ENCODE data around the gene MCOLN3.
A peak's percentile ranks its signal among the peaks of the same experiment; 100 is the strongest.

MCOLN3 gene

DNA sequence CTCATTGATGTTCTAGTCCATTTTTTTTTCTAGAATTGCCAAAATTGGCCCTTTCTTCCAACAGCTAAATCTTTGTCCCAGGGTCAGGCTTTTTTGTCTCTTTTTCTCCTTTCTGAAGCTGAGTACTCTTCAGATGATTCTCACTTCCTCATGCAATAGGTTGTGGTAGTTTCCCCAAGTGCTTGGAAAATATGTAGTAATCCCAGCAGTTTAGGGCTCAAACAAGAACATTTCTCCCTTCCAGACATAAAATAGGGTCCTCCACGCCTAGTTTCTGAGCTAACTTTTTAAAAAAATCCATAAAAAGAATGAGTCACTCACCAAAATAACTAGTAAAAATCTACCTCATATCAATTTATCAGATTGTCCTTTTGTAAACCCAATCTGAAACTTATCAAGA, 10.0 kb upstream of the MCOLN3 start:
- TF ChIP-seq, protein P1, sequence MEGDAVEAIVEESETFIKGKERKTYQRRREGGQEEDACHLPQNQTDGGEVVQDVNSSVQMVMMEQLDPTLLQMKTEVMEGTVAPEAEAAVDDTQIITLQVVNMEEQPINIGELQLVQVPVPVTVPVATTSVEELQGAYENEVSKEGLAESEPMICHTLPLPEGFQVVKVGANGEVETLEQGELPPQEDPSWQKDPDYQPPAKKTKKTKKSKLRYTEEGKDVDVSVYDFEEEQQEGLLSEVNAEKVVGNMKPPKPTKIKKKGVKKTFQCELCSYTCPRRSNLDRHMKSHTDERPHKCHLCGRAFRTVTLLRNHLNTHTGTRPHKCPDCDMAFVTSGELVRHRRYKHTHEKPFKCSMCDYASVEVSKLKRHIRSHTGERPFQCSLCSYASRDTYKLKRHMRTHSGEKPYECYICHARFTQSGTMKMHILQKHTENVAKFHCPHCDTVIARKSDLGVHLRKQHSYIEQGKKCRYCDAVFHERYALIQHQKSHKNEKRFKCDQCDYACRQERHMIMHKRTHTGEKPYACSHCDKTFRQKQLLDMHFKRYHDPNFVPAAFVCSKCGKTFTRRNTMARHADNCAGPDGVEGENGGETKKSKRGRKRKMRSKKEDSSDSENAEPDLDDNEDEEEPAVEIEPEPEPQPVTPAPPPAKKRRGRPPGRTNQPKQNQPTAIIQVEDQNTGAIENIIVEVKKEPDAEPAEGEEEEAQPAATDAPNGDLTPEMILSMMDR (IDR thresholded peaks at IDR 0.05; ENCODE audit: extremely low read depth, insufficient read depth, missing control alignments), result no peak
- no peak for DNase-seq (ENCODE audit: low spot score)
- in situ Hi-C loops (cut with MboI; ENCODE audit: low pct_unique_long_range_greater_than_20kb, low sequenced_read_pairs, unreplicated experiment), result no loop called here

DNA sequence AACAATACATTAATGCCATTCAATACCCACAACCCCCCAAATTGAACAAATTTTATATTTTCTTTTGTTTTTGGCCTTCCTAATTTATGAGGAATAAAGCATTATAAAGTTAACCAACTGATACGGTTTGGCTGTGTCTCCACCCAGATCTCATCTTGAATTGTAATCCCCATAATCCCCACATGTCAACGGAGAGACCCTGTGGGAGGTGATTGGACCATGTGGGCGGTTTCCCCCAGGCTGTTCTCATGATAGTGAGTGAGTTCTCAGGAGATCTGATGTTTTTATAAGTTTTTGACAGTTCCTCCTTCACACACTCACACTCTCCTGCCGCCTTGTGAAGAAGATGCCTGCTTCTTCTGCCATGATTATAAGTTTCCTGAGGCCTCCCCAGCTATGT, 6.4 kb upstream of the MCOLN3 start:
- in situ Hi-C loops (cut with MboI; ENCODE audit: low pct_unique_long_range_greater_than_20kb, low sequenced_read_pairs, unreplicated experiment), result no loop called here
- TF ChIP-seq, protein P1 (IDR thresholded peaks at IDR 0.05; ENCODE audit: extremely low read depth, insufficient read depth, missing control alignments), result no peak
- no peak for DNase-seq (ENCODE audit: low spot score)

GRCh38 chr1:85049735-85050166, 1.5 kb upstream of the MCOLN3 start:
- TF ChIP-seq, protein P1 (IDR thresholded peaks at IDR 0.05; ENCODE audit: extremely low read depth, insufficient read depth, missing control alignments), result no peak
- in situ Hi-C loops (cut with MboI; ENCODE audit: low pct_unique_long_range_greater_than_20kb, low sequenced_read_pairs, unreplicated experiment), result no loop called here
- DNase-seq (ENCODE audit: low spot score), result no peak

- TF ChIP-seq, protein P1 (IDR thresholded peaks at IDR 0.05; ENCODE audit: extremely low read depth, insufficient read depth, missing control alignments), result no peak
- peak; percentile 60 for DNase-seq (ENCODE audit: low spot score)
- in situ Hi-C loops (cut with MboI; ENCODE audit: low pct_unique_long_range_greater_than_20kb, low sequenced_read_pairs, unreplicated experiment), result no loop called here
Measured at GRCh38 chr1:85047472-85048295, 616 bp downstream of the MCOLN3 start.

DNA sequence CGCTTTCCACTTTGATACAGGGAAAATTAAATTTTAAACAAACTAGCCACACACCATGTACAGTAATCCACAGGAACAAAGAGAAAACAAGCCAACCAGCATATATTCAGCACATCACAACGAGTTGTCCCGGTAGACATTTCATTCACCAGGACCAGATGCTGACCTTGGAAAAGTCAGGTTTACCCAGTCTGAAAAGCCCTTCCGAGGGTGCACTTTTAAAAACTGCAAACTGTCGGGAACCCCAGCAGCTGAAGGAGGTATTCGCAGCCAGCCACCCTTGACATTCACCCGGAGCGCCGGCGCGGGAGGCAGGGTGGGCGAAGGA, 1.2 kb downstream of the MCOLN3 start:
- DNase-seq (ENCODE audit: low spot score), result no peak
- in situ Hi-C loops (cut with MboI; ENCODE audit: low pct_unique_long_range_greater_than_20kb, low sequenced_read_pairs, unreplicated experiment), result no loop called here
- TF ChIP-seq, protein P1 (IDR thresholded peaks at IDR 0.05; ENCODE audit: extremely low read depth, insufficient read depth, missing control alignments), result no peak

GRCh38 chr1:85042413-85042812, 5.9 kb downstream of the MCOLN3 start:
- in situ Hi-C loops (cut with MboI; ENCODE audit: low pct_unique_long_range_greater_than_20kb, low sequenced_read_pairs, unreplicated experiment), result no loop called here
- no peak for DNase-seq (ENCODE audit: low spot score)
- TF ChIP-seq, protein P1 (IDR thresholded peaks at IDR 0.05; ENCODE audit: extremely low read depth, insufficient read depth, missing control alignments), result no peak
